Bronchial epithelial cell (primary cell): ENCODE results near the gene MCC. TPM values are rescaled to one million over a fixed set of nuclear protein-coding genes. Genes with fewer than 3 reads are reported as not detected.

Experiments used
- DNase-seq: peaks from one replicate; pipeline ENCODE4 v3.0.0-alpha.2; 2010; ENCODE audit warnings: low read depth
- FAIRE-seq: peaks from 2 replicates; lab custom pipeline; 2011; peaks lifted over from hg19 to GRCh38; lab: Jason Lieb, UNC
- H3K27me3 ChIP-seq: 2 replicates; pipeline ENCODE4 v1.5.1; 2011; ENCODE audit warnings: low read length; ENCODE audit not compliant: control insufficient read depth, insufficient read depth
- H3K36me3 ChIP-seq: 2 replicates; pipeline ENCODE4 v1.5.1; 2011; ENCODE audit warnings: low read length; ENCODE audit not compliant: control insufficient read depth, insufficient read depth
- H3K4me3 ChIP-seq: 2 replicates; pipeline ENCODE4 v1.5.1; 2011; ENCODE audit warnings: mild to moderate bottlenecking, low read depth, low read length, control low read depth
- total RNA-seq: library from RNA; depleted of rRNA; stranded (reverse); fragments of >200 nt; gene quantifications from 2 replicates; pipeline ENCODE4 v1.2.1, GENCODE V29; 2014
- TF ChIP-seq, protein P1 (sequence below): IDR thresholded peaks from 2 replicates; pipeline ENCODE4 v1.5.1; 2011; ENCODE audit warnings: mild to moderate bottlenecking, moderate library complexity, low read length, control low read depth, inconsistent platforms; ENCODE audit not compliant: insufficient read depth, severe bottlenecking

The MCC gene
- total RNA-seq, 1 donor from 2014 or later = 43.2 TPM

DNA sequence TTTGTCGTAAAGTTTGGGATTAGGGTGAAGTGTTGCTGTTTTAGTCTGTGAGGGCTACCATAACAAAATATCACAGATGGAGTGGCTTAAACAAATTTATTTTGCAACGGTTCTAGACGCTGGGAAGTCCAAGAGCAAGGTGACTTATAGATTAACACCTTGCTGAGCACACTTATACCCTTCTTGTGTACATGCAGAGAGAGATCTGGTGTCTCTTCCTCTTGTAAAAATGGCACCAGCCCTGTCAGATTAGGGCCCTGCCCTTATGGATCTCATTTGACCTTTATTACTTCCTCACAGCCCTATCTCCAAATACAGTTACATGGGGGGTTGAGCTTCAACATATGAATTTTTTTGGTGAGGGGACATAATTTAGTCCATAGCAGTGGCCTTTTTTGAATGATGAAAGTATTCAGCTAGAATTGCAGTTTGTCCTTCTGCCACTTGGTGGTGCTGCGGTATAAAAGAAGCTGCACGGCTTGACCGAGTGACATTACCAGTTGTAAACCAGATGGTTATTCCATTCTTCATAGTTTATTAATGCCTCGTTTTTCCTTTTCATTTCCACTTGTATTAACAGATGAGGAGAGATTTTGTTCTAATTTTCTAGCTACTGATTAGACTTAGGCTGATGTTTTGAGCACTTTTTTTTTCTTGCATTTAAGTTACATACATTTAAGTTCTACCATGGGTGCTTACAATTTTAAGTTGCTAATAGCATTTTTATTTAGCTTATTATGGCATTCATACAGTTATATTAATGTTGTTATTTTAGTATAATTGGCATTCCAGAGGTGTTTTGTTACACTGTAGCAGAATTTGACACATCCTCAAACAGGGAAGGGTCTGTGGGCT lies 492.3 kb downstream of the MCC start:
- TF ChIP-seq, protein P1, sequence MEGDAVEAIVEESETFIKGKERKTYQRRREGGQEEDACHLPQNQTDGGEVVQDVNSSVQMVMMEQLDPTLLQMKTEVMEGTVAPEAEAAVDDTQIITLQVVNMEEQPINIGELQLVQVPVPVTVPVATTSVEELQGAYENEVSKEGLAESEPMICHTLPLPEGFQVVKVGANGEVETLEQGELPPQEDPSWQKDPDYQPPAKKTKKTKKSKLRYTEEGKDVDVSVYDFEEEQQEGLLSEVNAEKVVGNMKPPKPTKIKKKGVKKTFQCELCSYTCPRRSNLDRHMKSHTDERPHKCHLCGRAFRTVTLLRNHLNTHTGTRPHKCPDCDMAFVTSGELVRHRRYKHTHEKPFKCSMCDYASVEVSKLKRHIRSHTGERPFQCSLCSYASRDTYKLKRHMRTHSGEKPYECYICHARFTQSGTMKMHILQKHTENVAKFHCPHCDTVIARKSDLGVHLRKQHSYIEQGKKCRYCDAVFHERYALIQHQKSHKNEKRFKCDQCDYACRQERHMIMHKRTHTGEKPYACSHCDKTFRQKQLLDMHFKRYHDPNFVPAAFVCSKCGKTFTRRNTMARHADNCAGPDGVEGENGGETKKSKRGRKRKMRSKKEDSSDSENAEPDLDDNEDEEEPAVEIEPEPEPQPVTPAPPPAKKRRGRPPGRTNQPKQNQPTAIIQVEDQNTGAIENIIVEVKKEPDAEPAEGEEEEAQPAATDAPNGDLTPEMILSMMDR = peak; percentile 78

DNA sequence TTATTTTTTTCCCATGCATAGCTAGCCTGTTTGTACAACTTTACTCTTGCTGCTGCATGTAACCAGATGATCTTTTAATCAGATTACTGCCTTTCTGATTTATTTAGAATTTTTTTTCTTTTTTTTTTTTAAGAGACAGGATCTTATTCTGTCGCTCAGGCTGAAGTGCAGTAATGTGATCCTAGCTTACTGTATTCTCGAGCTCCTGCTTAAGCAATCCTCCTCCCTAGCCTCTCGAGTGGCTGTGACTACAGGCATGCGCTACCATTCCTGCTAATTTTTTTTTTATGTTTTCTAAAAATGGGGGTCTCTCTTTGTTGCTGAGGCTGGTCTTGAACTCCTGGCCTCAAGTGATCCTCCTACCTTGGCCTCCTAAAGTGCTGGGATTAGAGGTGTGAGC lies 502.0 kb downstream of the MCC start:
- TF ChIP-seq, protein P1 = no peak
- no peak for DNase-seq
- peaks cover 3% of the 10 kb centered on the region for H3K36me3 ChIP-seq
- H3K4me3 ChIP-seq = no peak overlapping the region
- H3K27me3 ChIP-seq = no peaks in the 10 kb centered on the region
- FAIRE-seq = no peak

More for the DNA sequence above, 492.3 kb downstream of the MCC start:
- H3K36me3 ChIP-seq = no peaks in the 10 kb centered on the region
- DNase-seq (peak; percentile 57), FAIRE-seq (no peak)
- no peaks in the 10 kb centered on the region for H3K27me3 ChIP-seq
- H3K4me3 ChIP-seq = no peak overlapping the region

DNA sequence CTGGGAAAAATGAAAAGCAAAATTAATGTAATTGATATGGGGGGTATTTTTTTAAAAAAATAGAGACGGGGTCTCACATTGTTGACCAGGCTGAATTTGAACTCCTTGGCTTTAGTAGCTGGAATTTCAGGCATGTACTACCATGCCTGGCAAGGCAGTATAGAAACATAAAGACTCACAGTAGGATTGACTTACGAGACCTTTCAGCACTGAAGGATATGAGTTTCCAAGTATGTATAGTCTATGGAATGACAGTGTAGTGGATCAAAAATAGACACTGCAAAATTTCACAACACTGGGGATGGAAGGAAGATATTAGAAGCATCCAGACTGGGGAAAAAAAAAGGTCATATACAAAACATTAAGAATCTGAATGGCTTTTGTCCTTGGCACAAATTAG lies 504.9 kb downstream of the MCC start:
- H3K27me3 ChIP-seq = no peaks in the 10 kb centered on the region
- peaks cover 2% of the 10 kb centered on the region for H3K36me3 ChIP-seq
- no peak overlapping the region for H3K4me3 ChIP-seq
- TF ChIP-seq, protein P1 = no peak
- no peak for FAIRE-seq
- DNase-seq = no peak

DNA sequence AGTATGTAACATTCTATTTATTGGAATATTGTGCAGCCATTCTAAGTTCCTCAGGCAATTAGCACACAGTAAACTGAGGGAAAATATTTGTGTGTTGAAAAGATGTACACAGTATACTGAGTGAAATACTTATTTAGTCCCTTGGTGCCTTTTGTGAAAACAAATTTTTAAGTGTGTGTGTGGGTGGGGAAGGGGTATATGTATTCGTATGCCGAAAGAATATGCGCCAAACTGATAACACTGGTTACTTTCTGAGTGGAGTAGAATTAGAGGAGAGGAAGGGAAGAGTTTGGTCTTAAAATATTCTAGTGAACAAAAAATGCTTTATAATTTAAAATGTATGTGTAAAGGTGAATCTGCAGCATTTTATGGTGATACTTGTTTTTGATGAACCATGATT lies 508.5 kb downstream of the MCC start:
- no peak for FAIRE-seq
- no peaks in the 10 kb centered on the region for H3K27me3 ChIP-seq
- H3K4me3 ChIP-seq = no peak overlapping the region

DNA sequence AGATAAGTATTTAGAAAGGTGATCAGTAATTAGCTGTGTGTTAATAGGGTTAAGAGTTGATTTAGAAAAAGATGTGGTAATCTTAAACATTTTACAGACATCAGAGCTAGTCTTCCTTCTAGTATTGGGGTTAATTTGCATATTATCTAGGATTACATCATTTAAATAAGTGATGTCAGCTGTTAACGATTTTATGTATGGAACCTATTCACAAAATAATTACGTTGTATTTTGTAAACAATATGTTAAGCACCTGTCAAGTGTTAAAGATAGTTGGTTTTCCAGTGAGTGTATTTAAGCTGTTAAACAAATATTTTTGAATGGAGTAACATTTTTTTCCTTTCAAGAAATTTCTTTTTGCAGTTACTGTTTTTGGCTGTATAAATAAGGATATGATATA lies 509.4 kb downstream of the MCC start:
- TF ChIP-seq, protein P1 = no peak
- H3K4me3 ChIP-seq = no peak overlapping the region
- DNase-seq = peak; percentile 31
- H3K27me3 ChIP-seq = no peaks in the 10 kb centered on the region
- FAIRE-seq = no peak
- peaks cover 1% of the 10 kb centered on the region for H3K36me3 ChIP-seq

More for the DNA sequence above, 508.5 kb downstream of the MCC start:
- TF ChIP-seq, protein P1 = no peak
- H3K36me3 ChIP-seq = peaks cover 2% of the 10 kb centered on the region
- no peak for DNase-seq
